Fibroblast of peridontal ligament (primary cell): ENCODE data around the gene CD44.

Source experiments
- DNase-seq: peaks from one replicate; pipeline ENCODE4 v3.0.0-alpha.2; 2010; ENCODE audit errors: extremely low read depth

The CD44 gene

DNA sequence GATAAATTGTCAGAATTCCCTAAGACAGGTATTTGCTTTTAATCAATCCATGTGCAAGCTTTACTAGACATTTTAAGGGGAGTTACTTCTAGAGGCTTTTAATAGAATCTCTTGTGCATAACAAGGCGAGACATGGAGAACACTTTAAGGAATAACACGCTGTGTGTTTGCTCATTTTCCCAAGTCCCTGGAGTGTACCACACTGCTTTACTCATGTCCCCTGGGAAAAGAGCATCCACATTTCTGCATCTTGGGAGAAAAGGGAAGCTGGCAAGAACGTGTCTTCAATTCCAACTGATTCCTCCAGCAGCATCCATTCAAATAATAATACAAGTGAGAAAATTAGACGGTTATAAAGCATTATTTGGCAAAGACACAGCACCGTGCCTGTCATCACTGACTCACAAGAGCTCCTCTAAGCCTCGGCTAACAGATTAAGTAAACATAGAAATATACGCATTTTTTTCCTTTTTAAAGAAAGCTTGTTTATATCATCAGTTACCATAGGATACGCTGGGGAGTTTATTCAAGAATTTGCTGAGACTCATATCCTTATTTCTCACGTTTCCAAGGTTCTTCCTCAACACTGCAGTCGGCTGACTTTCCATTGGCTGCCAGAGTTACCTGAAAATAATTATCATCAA, 121.5 kb downstream of the CD44 start:
- DNase-seq, result peak; percentile 92

GRCh38 chr11:35261197-35261596, 122.2 kb downstream of the CD44 start:
- DNase-seq, result no peak

- no peak for DNase-seq
Measured at GRCh38 chr11:35262056-35262455, 123.1 kb downstream of the CD44 start.

DNA sequence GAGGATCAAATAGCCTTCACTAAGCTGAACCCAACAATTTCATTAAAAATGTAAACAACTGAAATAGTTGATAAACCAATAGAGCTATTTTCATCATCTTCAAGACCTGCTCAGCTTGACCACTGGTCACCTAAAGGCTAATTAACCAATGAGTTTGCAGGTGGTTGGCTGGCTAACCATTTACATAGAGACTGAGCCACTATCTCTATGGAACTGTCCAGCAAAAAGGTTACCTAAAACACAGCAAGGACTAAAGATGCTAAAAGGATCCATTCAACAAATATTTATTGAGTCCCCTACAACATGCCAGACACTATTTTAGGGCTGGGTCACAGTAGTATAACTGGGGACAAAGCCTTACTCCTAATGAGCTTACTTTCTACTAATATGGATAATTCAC, 123.8 kb downstream of the CD44 start:
- DNase-seq, result no peak

- DNase-seq, result no peak
Measured at GRCh38 chr11:35265755-35266454, 126.9 kb downstream of the CD44 start.

DNA sequence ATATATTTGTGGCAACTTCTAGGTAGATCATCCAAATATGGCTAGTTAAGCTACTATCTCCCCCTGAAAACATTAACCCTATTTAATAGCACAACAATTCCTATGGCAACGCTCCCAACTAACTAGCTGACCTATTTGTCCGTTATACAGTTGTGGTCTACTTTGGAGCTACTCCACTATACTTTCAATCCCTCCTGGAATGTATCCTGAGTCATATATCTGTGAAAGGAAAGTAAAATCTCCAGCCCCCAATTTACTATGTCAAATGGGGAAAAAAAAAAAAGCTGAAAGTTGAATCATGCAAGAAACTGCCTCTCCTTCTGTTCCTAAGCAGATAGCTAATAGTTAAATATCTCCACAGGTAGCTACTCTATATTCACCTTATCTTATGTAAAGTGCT, 128.5 kb downstream of the CD44 start:
- peak; percentile 74 for DNase-seq

DNA sequence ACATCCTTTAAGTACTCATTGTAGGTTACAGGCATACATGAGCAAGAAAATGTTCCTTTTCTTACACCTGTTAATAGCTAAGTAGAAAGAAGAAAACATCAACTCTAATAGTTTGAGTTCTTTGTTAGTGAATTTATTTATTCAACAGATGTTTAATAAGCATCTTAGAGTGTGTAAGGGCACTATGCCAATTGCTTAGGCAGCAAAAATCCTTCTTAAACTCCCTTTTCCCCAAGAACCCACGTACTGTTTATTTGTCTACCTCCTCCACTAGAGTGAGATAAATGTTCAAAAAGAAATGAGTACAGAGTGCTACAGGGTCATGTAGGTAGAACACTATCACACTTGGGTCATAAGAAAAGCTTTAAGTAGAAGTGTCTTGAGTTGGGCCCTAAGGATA, 131.4 kb downstream of the CD44 start:
- DNase-seq, result no peak

GRCh38 chr11:35271031-35271430, 132.1 kb downstream of the CD44 start:
- DNase-seq, result no peak

DNA sequence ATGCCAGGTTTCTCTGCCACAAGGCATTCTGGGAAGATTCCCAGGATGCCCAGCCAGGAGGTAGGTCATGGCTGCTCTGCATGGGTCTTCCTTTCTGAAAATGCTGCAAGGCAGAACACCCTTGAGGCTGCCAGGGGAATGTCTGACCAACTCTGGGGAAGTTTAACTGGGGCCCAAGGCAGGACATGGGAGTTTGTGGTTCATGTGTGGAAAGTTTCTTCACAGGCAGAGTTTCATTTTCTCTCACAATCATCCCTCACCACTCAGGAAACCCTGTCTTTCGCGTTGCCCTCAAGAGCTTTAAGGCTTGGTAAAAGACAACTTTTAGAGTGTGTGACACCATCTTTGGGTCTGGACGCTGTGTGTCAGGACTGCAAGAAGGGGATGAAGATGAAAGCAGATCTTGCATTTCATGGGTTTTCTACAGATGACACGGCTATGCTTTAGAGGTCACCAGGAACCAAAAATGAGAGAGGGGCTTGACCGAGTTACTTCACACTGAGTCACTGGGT, 133.5 kb downstream of the CD44 start:
- no peak for DNase-seq

GRCh38 chr11:35274909-35275785, 136.2 kb downstream of the CD44 start:
- DNase-seq, result peak; percentile 54

DNA sequence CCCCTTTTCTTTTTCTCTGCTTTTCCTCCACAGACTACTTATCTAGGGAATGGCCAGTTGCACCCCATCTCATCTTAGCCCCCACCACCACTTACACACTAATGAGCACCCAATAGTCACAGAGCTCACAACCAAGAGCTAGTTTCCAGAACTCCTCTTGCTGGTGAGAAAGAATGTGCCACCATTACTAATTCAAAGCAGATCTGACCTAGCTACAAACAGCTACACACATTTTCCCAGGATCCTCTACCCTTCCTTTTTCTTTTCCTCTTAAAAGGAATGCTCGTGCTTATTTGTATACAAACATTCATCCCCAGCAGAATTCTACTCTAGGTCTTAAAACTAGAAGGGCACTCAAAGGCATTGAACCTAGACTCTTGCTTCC, 136.8 kb downstream of the CD44 start:
- DNase-seq, result peak; percentile 41

- no peak for DNase-seq
Measured at GRCh38 chr11:35276396-35277145, 137.6 kb downstream of the CD44 start.

- DNase-seq, result no peak
Measured at GRCh38 chr11:35277827-35278226, 138.9 kb downstream of the CD44 start.

DNA sequence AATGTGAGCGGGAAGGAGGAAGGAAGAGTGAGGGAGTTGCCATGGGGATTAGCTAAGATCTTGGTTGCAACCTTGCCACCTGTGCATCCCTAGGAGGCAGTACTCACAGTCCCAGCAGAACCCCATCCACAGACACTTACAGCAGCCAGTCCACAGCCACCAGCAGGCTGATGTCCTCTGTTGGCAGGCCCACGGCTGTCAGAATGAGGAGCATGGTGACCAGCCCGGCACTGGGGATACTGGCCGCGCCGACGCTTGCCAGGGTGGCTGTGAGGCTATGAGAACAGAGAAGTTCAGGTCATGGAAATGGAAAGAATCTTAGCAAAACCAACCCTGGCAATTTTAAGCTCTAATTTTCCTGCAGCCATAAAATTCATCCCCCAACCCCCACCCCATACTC, 141.8 kb downstream of the CD44 start:
- DNase-seq, result no peak

DNA sequence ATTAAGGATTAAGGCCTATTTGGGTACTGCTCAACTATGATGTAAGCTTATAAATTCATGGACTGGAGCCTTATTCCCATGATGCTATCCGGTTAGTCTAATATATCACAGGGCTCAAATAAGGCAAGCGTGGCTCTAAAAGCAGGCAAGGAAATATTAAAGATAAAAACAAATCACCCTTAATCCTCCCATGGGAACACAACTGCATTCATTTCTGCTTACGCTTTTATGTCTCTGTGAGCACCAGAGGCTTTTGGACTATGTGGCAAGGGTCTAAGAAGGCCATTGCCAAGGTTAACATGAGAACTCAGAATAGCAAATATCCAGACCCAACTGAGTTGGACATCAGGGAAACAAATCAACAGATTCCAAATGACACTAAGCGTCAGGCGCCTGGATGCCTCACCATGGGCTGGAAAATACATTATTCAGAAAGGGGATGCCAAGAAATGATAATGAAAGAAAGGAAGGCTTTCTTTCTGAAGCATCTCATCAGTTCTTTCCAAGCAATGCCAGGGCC, 142.3 kb downstream of the CD44 start:
- no peak for DNase-seq
